MM.1S (cell line): Measurements from ENCODE around the gene MAZ.

Experiments used
- DNase-seq: peaks from one replicate; pipeline ENCODE4 v3.0.0-alpha.2; 2015
- H2AFZ ChIP-seq: fragments of 300-600 bp; sonication (generic); 2 replicates; pipeline ENCODE4 v1.6.0; 2016; ENCODE audit warnings: antibody characterized with exemption, low read length
- H3F3A ChIP-seq: fragments of 300-600 bp; sonication (generic); 2 replicates; pipeline ENCODE4 v1.6.1; 2016; ENCODE audit warnings: mild to moderate bottlenecking, antibody characterized with exemption, low read length, moderate library complexity, mixed read lengths; ENCODE audit not compliant: insufficient read depth
- H3K27ac ChIP-seq: fragments of 300-600 bp; sonication (generic); 2 replicates; pipeline ENCODE4 v1.5.1; 2016; ENCODE audit warnings: mild to moderate bottlenecking, low read length
- H3K27me3 ChIP-seq: fragments of 300-600 bp; sonication (generic); replicated peaks from 2 replicates; pipeline ENCODE4 v1.6.0; 2016; ENCODE audit warnings: low read length; ENCODE audit not compliant: insufficient read depth
- H3K36me3 ChIP-seq: fragments of 300-600 bp; sonication (generic); replicated peaks from 2 replicates; pipeline ENCODE4 v1.6.1; 2016; ENCODE audit warnings: mild to moderate bottlenecking, low read length, mixed read lengths; ENCODE audit not compliant: insufficient read depth
- H3K4me1 ChIP-seq: fragments of 300-600 bp; sonication (generic); 2 replicates; pipeline ENCODE4 v1.6.1; 2016; ENCODE audit warnings: low read length, mixed read lengths
- H3K4me2 ChIP-seq: fragments of 300-600 bp; sonication (generic); 2 replicates; pipeline ENCODE4 v1.6.0; 2016; ENCODE audit warnings: low read depth, low read length
- H3K4me3 ChIP-seq: fragments of 300-600 bp; sonication (generic); 2 replicates; pipeline ENCODE4 v1.5.1; 2016; ENCODE audit warnings: low read length, mixed read lengths
- H3K79me2 ChIP-seq: fragments of 300-600 bp; sonication (generic); 2 replicates; pipeline ENCODE4 v1.6.1; 2016; ENCODE audit warnings: mixed run types, low read length, mixed read lengths
- H3K9ac ChIP-seq: fragments of 300-600 bp; sonication (generic); 2 replicates; pipeline ENCODE4 v1.6.1; 2016; ENCODE audit warnings: low read length, mixed read lengths
- H3K9me2 ChIP-seq: fragments of 300-600 bp; sonication (generic); replicated peaks from 2 replicates; pipeline ENCODE4 v1.6.1; 2016; ENCODE audit warnings: mild to moderate bottlenecking, low read length, mixed read lengths; ENCODE audit not compliant: insufficient read depth
- H3K9me3 ChIP-seq: fragments of 300-600 bp; sonication (generic); replicated peaks from 2 replicates; pipeline ENCODE4 v1.6.1; 2016; ENCODE audit warnings: mild to moderate bottlenecking, low read length, mixed read lengths; ENCODE audit not compliant: insufficient read depth
- H4K20me1 ChIP-seq: fragments of 300-600 bp; sonication (generic); 2 replicates; pipeline ENCODE4 v1.6.1; 2016; ENCODE audit warnings: mild to moderate bottlenecking, low read length, moderate library complexity, mixed read lengths; ENCODE audit not compliant: insufficient read depth
- EZH2 ChIP-seq: fragments of 300-600 bp; sonication (generic); optimal IDR thresholded peaks from 2 replicates; pipeline ENCODE3; 2017; ENCODE audit warnings: low read depth, mild to moderate bottlenecking, antibody characterized with exemption, low read length, mixed read lengths
- EZH2phosphoT487 ChIP-seq: fragments of 300-600 bp; sonication (generic); IDR thresholded peaks from 2 replicates; pipeline ENCODE4 v1.6.1; 2018; ENCODE audit warnings: antibody characterized with exemption, low read length
- TF ChIP-seq, protein P1 (sequence below): fragments of 300-600 bp; sonication (generic); IDR thresholded peaks from 2 replicates; pipeline ENCODE4 v1.5.1; 2016; ENCODE audit warnings: antibody characterized with exemption, low read length, mixed read lengths

MAZ gene

DNA sequence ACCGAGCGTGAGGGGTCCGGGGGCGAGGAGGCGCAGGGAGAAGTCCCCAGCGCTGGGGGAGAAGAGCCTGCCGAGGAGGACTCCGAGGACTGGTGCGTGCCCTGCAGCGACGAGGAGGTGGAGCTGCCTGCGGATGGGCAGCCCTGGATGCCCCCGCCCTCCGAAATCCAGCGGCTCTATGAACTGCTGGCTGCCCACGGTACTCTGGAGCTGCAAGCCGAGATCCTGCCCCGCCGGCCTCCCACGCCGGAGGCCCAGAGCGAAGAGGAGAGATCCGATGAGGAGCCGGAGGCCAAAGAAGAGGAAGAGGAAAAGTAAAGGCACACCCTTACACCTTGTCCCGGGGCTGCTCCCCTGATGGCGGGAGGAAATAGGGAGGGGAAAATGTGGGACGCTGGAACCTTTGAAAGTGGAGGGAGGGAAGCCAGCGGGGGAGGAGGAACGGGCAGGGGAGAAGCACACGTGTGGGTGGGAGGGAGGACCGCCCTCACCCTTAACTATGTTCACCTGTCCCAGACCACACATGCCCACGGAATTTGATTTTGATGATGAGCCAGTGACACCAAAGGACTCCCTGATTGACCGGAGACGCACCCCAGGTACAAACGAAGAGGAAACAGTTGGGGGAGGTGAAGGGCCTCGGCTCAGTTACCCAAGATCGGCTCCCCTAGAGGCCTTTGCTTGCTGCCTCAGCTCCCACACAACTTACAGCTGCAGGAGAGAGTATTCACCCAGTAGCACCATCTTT lies 10.5 kb downstream of the MAZ start:
- Histone ChIP-seq H3K79me2 (peaks cover 50% of the 10 kb centered on the region), H3K9me3 (no peaks in the 10 kb centered on the region), H3K36me3 (no peaks in the 10 kb centered on the region), H3K27ac (peak overlapping the region; percentile 87; the same call in 1 of the 2 replicates), H3K27me3 (no peaks in the 10 kb centered on the region), H3K4me2 (peak overlapping the region; percentile 72), H3K4me1 (peaks cover 35% of the 10 kb centered on the region), H3K4me3 (peak overlapping the region; percentile 88), H3K9me2 (no peaks in the 10 kb centered on the region), H4K20me1 (no peaks in the 10 kb centered on the region), H2AFZ (peak overlapping the region; percentile 73), H3F3A (peaks cover 41% of the 10 kb centered on the region), H3K9ac (peak overlapping the region; percentile 88)
- TF ChIP-seq, protein P1, sequence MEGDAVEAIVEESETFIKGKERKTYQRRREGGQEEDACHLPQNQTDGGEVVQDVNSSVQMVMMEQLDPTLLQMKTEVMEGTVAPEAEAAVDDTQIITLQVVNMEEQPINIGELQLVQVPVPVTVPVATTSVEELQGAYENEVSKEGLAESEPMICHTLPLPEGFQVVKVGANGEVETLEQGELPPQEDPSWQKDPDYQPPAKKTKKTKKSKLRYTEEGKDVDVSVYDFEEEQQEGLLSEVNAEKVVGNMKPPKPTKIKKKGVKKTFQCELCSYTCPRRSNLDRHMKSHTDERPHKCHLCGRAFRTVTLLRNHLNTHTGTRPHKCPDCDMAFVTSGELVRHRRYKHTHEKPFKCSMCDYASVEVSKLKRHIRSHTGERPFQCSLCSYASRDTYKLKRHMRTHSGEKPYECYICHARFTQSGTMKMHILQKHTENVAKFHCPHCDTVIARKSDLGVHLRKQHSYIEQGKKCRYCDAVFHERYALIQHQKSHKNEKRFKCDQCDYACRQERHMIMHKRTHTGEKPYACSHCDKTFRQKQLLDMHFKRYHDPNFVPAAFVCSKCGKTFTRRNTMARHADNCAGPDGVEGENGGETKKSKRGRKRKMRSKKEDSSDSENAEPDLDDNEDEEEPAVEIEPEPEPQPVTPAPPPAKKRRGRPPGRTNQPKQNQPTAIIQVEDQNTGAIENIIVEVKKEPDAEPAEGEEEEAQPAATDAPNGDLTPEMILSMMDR = peak; percentile 11; the same call in 1 of the 2 replicates
- no peak for TF ChIP-seq EZH2phosphoT487
- peak; percentile 71 for DNase-seq

DNA sequence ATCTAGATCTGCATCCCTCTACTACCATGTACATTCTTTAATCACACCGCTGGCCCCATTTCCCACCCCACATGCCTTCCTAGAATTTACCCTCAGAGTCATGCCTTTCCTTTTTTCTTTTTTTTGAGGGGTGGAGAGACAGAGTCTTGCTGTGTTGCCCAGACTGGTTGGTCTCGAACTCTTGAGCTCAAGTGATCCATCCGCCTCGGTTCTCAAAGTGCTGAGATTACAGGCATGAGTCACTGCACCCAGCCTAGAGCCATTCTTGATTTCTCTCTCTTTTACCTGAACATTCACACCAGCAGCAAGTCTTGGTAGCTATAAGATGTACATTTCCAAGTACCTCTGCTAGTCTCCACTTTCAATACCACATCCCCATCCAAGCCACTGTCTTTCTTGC lies 11.8 kb downstream of the MAZ start:
- peaks cover 62% of the 10 kb centered on the region for H3K79me2 ChIP-seq
- peak overlapping the region; percentile 2; the same call in 1 of the 2 replicates for H3K4me2 ChIP-seq
- H3K27me3 ChIP-seq = no peaks in the 10 kb centered on the region
- H3K4me3 ChIP-seq = no peak overlapping the region
- H3K4me1 ChIP-seq = peaks cover 38% of the 10 kb centered on the region
- H4K20me1 ChIP-seq = no peaks in the 10 kb centered on the region
- no peak overlapping the region for H3K9ac ChIP-seq
- peaks cover 41% of the 10 kb centered on the region for H3F3A ChIP-seq
- H3K9me3 ChIP-seq = no peaks in the 10 kb centered on the region
- DNase-seq = no peak
- TF ChIP-seq EZH2 (no peak), EZH2phosphoT487 (no peak)
- TF ChIP-seq, protein P1 = no peak
- no peaks in the 10 kb centered on the region for H3K9me2 ChIP-seq
- H2AFZ ChIP-seq = no peak overlapping the region
- H3K36me3 ChIP-seq = no peaks in the 10 kb centered on the region
- no peak overlapping the region for H3K27ac ChIP-seq

DNA sequence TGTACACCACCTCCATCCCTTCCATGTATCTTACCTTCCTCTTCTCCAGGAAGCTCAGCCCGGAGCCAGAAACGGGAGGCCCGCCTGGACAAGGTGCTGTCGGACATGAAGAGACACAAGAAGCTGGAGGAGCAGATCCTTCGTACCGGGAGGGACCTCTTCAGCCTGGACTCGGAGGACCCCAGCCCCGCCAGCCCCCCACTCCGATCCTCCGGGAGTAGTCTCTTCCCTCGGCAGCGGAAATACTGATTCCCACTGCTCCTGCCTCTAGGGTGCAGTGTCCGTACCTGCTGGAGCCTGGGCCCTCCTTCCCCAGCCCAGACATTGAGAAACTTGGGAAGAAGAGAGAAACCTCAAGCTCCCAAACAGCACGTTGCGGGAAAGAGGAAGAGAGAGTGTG lies 13.2 kb downstream of the MAZ start:
- H3K4me2 ChIP-seq = peak overlapping the region; percentile 90; the same call in 1 of the 2 replicates
- DNase-seq = no peak
- no peaks in the 10 kb centered on the region for H3K36me3 ChIP-seq
- peaks cover 42% of the 10 kb centered on the region for H3K4me1 ChIP-seq
- H3F3A ChIP-seq = peaks cover 41% of the 10 kb centered on the region
- no peaks in the 10 kb centered on the region for H3K9me3 ChIP-seq
- H4K20me1 ChIP-seq = no peaks in the 10 kb centered on the region
- H3K4me3 ChIP-seq = peak overlapping the region; percentile 70
- H2AFZ ChIP-seq = no peak overlapping the region
- H3K27me3 ChIP-seq = no peaks in the 10 kb centered on the region
- no peaks in the 10 kb centered on the region for H3K9me2 ChIP-seq
- peak overlapping the region; percentile 68; the same call in 1 of the 2 replicates for H3K9ac ChIP-seq
- H3K27ac ChIP-seq = peak overlapping the region; percentile 80; the same call in 1 of the 2 replicates
- TF ChIP-seq, protein P1 = no peak
- TF ChIP-seq EZH2 (no peak), EZH2phosphoT487 (no peak)
- peaks cover 74% of the 10 kb centered on the region for H3K79me2 ChIP-seq
